GM12878 (cell line): ENCODE results near the gene CDK5RAP3. TPM values are rescaled to one million over a fixed set of nuclear protein-coding genes. Genes with fewer than 3 reads are reported as not detected.

Experiments used
- ATAC-seq: fragments of 200-7000 bp; cut with Tn5 transposase; 3 replicates; pipeline ENCODE4 v1.9.1; 2020; ENCODE audit warnings: mild to moderate bottlenecking, moderate library complexity
- BruUV-seq: library from RNA; stranded (reverse); fragments of 400-500 nt; replicated peaks from 2 replicates; lab custom pipeline; 2021; lab: Mats Ljungman, UMichigan
- CTCF ChIA-PET: fragments of 300-600 bp; sonication (Branson Sonifier 250); formaldehyde crosslinking; extraction: SDS; loops from one replicate; lab custom pipeline; 2021; ENCODE audit warnings: inconsistent platforms; lab: Yijun Ruan, JAX
- POLR2A ChIA-PET: fragments of 350-600 bp; formaldehyde crosslinking; extraction: SDS; loops from one replicate; lab custom pipeline; 2021; ENCODE audit warnings: inconsistent platforms; lab: Charles Lee
- RAD21 ChIA-PET: fragments of 300-600 bp; sonication (Branson Sonifier 250); formaldehyde crosslinking; loops from one replicate; lab custom pipeline; 2023; ENCODE audit warnings: antibody characterized with exemption; ENCODE audit not compliant: unreplicated experiment; lab: Charles Lee
- SMC1A ChIA-PET: fragments of 300-600 bp; sonication (Branson Sonifier 250); formaldehyde crosslinking; loops from one replicate; lab custom pipeline; 2023; ENCODE audit not compliant: unreplicated experiment, uncharacterized antibody; lab: Charles Lee
- DNase-seq: peaks from one replicate; pipeline ENCODE4 v3.0.0-alpha.2; 2011; ENCODE audit warnings: low read depth, low spot score
- FAIRE-seq: peaks from 3 replicates; lab custom pipeline; 2011; peaks lifted over from hg19 to GRCh38; lab: Jason Lieb, UNC
- H2AFZ ChIP-seq: 2 replicates; pipeline ENCODE4 v1.6.0; 2011; ENCODE audit warnings: low read depth, low read length, control low read depth; ENCODE audit not compliant: control insufficient read depth
- H3K27ac ChIP-seq: 2 replicates; pipeline ENCODE4 v1.5.1; 2011; ENCODE audit warnings: control low read depth; ENCODE audit not compliant: control insufficient read depth, insufficient read depth
- H3K27me3 ChIP-seq, 2 experiments: replicated peaks in 1 of 2; 2 replicates each; pipeline versions ENCODE4 v1.6.0 to v1.6.1; 2011; ENCODE audit warnings: low read length in 1 of 2; ENCODE audit not compliant: control insufficient read depth in 2 of 2, insufficient read depth in 2 of 2
- H3K36me3 ChIP-seq, 2 experiments: 2 replicates each; pipeline ENCODE4 v1.5.1; 2011; ENCODE audit warnings: low read length in 1 of 2; ENCODE audit not compliant: control insufficient read depth in 2 of 2, insufficient read depth in 2 of 2
- H3K4me1 ChIP-seq: 2 replicates; pipeline ENCODE4 v1.6.1; 2011; ENCODE audit warnings: mild to moderate bottlenecking, low read length, moderate library complexity, mixed read lengths; ENCODE audit not compliant: control insufficient read depth, insufficient read depth
- H3K4me2 ChIP-seq: 2 replicates; pipeline ENCODE4 v1.6.0; 2011; ENCODE audit warnings: control low read depth; ENCODE audit not compliant: control insufficient read depth, insufficient read depth
- H3K4me3 ChIP-seq: fragments of 200-600 bp; sonication (generic); 2 replicates; pipeline ENCODE4 v1.5.1; 2016
- H3K79me2 ChIP-seq: 2 replicates; pipeline ENCODE4 v1.6.0; 2011; ENCODE audit warnings: low read length; ENCODE audit not compliant: control insufficient read depth, insufficient read depth
- H3K9ac ChIP-seq: 2 replicates; pipeline ENCODE4 v1.8.0; 2011; ENCODE audit warnings: low read length, control low read depth, mixed read lengths; ENCODE audit not compliant: control insufficient read depth, insufficient read depth
- H3K9me3 ChIP-seq: replicated peaks from 3 replicates; pipeline ENCODE4 v1.5.1; 2011; ENCODE audit warnings: mild to moderate bottlenecking, low read length; ENCODE audit not compliant: control insufficient read depth, insufficient read depth
- H4K20me1 ChIP-seq: 2 replicates; pipeline ENCODE4 v1.6.0; 2011; ENCODE audit not compliant: control insufficient read depth, insufficient read depth
- BHLHE40 ChIP-seq, 2 experiments: fragments of 450-650 bp in 1 of 2; IDR thresholded peaks; 2 replicates each; pipeline ENCODE4 v1.6.1; 2011 to 2017; ENCODE audit warnings: low read depth in 2 of 2, borderline replicate concordance in 1 of 2, improper control_type of control experiment in 1 of 2, low read length in 1 of 2, mild to moderate bottlenecking in 1 of 2
- BMI1 ChIP-seq: fragments of 450-650 bp; IDR thresholded peaks from 2 replicates; pipeline ENCODE4 v1.6.1; 2016; ENCODE audit warnings: mild to moderate bottlenecking, moderate library complexity, borderline replicate concordance
- E2F4 ChIP-seq: IDR thresholded peaks from 2 replicates; pipeline ENCODE4 v1.6.1; 2012; ENCODE audit warnings: low read depth, low read length, improper control_type of control experiment
- EZH2 ChIP-seq: IDR thresholded peaks from 2 replicates; pipeline ENCODE4 v1.6.1; 2012; ENCODE audit warnings: low read depth, mild to moderate bottlenecking, control low read depth, inconsistent platforms, low read length, borderline replicate concordance; ENCODE audit not compliant: control insufficient read depth
- IKZF1 ChIP-seq: fragments of 450-650 bp; conservative IDR thresholded peaks from 2 replicates; pipeline ENCODE4 v1.6.1; 2017; ENCODE audit warnings: antibody characterized with exemption, mild to moderate bottlenecking
- KDM1A ChIP-seq: fragments of 200-600 bp; sonication (generic); IDR thresholded peaks from 2 replicates; pipeline ENCODE4 v1.6.1; 2016; ENCODE audit warnings: borderline replicate concordance
- NR2C1 ChIP-seq: fragments of 450-650 bp; IDR thresholded peaks from 2 replicates; pipeline ENCODE4 v1.6.1; 2017; ENCODE audit warnings: antibody characterized with exemption, mild to moderate bottlenecking, moderate library complexity
- PBX3 ChIP-seq: IDR thresholded peaks from 2 replicates; pipeline ENCODE4 v1.6.1; 2011; ENCODE audit warnings: mild to moderate bottlenecking, low read depth, low read length, moderate library complexity; ENCODE audit not compliant: insufficient replicate concordance
- POLR2A ChIP-seq: IDR thresholded peaks from 2 replicates; pipeline ENCODE4 v1.6.1; 2011; ENCODE audit warnings: low read depth, mild to moderate bottlenecking, low read length
- RBBP5 ChIP-seq: fragments of 200-600 bp; sonication (generic); conservative IDR thresholded peaks from 2 replicates; pipeline ENCODE4 v1.6.1; 2016
- YY1 ChIP-seq: IDR thresholded peaks from 2 replicates; pipeline ENCODE4 v1.6.1; 2011; ENCODE audit warnings: low read depth, mild to moderate bottlenecking, low read length
- ZBTB33 ChIP-seq: fragments of 450-650 bp; IDR thresholded peaks from 2 replicates; pipeline ENCODE4 v1.6.1; 2017; ENCODE audit warnings: mild to moderate bottlenecking
- ZNF24 ChIP-seq: fragments of 450-650 bp; IDR thresholded peaks from 2 replicates; pipeline ENCODE4 v1.6.1; 2017; ENCODE audit warnings: antibody characterized with exemption, mild to moderate bottlenecking
- WGBS: methylation state at CpG from one replicate; pipeline ENCODE4 v1.1.6; 2016; ENCODE audit warnings: low lambda C conversion rate; ENCODE audit not compliant: insufficient replicate concordance, insufficient coverage; ENCODE audit errors: missing lambda C conversion rate; 5-methylcytosine and 5-hydroxymethylcytosine counted together
- in situ Hi-C: fragments of 300-500 bp; cut with MboI; formaldehyde crosslinking; loops from 9 replicates; pipeline ENCODE4 v1.14.3; 2018; ENCODE audit warnings: mixed read lengths
- intact Hi-C: fragments of 100-400 bp; cut with micrococcal nuclease; formaldehyde crosslinking; loops from one replicate; pipeline ENCODE4 v1.14.2; 2022; ENCODE audit not compliant: unreplicated experiment
- polyA plus RNA-seq, 11 experiments: library from polyadenylated mRNA; depleted of rRNA in 4 of 11; unstranded in 6 of 11; stranded (reverse) in 5 of 11; fragments of >200 nt; fragmentation: Nextera tagmentation in 4 of 11; fragmentation: Illumina TruSeq in 1 of 11; extraction: Ambion mirVana in 4 of 11; extraction: Trizol in 1 of 11; gene quantifications; 1 replicate in 1 of 11; 2 replicates in 10 of 11; pipeline versions ENCODE4 v1.2.1 to v1.2.3, GENCODE V29; 2011 to 2016; ENCODE audit warnings: inconsistent platforms in 2 of 11, missing spikeins in 2 of 11, low read depth in 1 of 11
- total RNA-seq, 4 experiments: library from RNA; depleted of rRNA in 3 of 4; stranded (reverse); fragments of >200 nt in 3 of 4; fragmentation: Illumina TruSeq in 1 of 4; extraction: Trizol in 1 of 4; gene quantifications; 2 replicates each; pipeline versions ENCODE4 v1.2.1 to v1.2.3, GENCODE V29; 2013 to 2021
- TF ChIP-seq, protein P1 (sequence below): fragments of 450-650 bp; IDR thresholded peaks from 2 replicates; pipeline ENCODE4 v1.6.1; 2017; ENCODE audit warnings: antibody characterized with exemption, mild to moderate bottlenecking, moderate library complexity

The CDK5RAP3 gene
- total and polyA plus RNA-seq, 10 of the 15 experiments (the other 5 are each of a cell fraction or from before 2014, with no cell fraction given): 69.4 to 237 (median 160) TPM

DNA sequence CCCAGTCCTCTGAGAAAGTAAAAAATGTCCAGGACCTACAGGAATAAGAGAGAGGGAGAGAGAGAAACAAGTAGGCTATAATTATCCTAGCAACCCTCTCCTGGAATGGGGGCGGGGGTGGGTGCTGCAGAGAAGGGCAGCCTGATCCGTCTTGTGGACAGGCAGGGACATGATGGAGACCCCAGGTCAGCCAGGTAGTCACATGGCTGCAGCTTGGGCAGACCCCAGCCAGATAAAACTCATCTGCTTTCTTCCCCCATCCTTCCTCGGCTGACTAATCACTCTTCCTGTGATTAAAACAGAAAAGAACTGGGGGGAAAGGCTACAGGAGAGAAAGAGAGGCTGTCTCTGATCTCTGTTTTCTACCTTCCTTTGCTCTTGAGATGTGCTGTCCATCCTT, 34.1 kb downstream of the CDK5RAP3 start:
- CTCF ChIA-PET: interaction anchor here (2.8 to 8.5 kb wide), 5 partner anchors 13 to 56 kb away, joined by 9 to 59 read pairs (median 45); partner anchors contain the start of gene CDK5RAP3

More for the DNA sequence above, 34.1 kb downstream of the CDK5RAP3 start:
- no peaks in the 10 kb centered on the region for H3K79me2 ChIP-seq
- peak overlapping the region; percentile 61 for H2AFZ ChIP-seq
- 6% methylated on average over 3 of the region's 3 CpGs for WGBS
- peak overlapping the region; percentile 51 for H3K27ac ChIP-seq
- H3K27me3 ChIP-seq: no peaks in the 10 kb centered on the region
- peak; percentile 62 for FAIRE-seq
- no peak overlapping the region for H3K9ac ChIP-seq
- H3K4me1 ChIP-seq: peaks cover 49% of the 10 kb centered on the region
- intact Hi-C loops (no loop called here), in situ Hi-C loops (no loop called here)
- 0 out of 2 replicates have a peak overlapping the region, but pooled peaks have one; percentile 26 for H3K4me3 ChIP-seq
- ATAC-seq: peak; percentile 7; the same call in 2 of the 3 replicates
- H3K9me3 ChIP-seq: no peaks in the 10 kb centered on the region
- ChIA-PET POLR2A (interaction anchor here (0.5 to 2.8 kb wide), 7 partner anchors 9 to 107 kb away, joined by 3 to 13 read pairs (median 3); no protein-coding TSS in a partner anchor), RAD21 (interaction anchor here (1.1 to 4.8 kb wide), 5 partner anchors 11 to 103 kb away, joined by 3 to 54 read pairs (median 6); partner anchors contain the start of genes CDK5RAP3 and SNX11), SMC1A (interaction anchor here (1.6 to 9.5 kb wide), 3 partner anchors 11 to 55 kb away, joined by 10 to 97 read pairs (median 10); no protein-coding TSS in a partner anchor)
- no peak for DNase-seq
- H3K4me2 ChIP-seq: peak overlapping the region; percentile 40
- BruUV-seq: no TSS peak
- no peaks in the 10 kb centered on the region for H4K20me1 ChIP-seq
- no peaks in the 10 kb centered on the region; a peak in 1 of 4 replicates for H3K36me3 ChIP-seq
- TF ChIP-seq IKZF1 (no peak), RBBP5 (no peak), PBX3 (no peak), E2F4 (no peak), POLR2A (no peak), EZH2 (no peak), ZNF24 (no peak), BMI1 (no peak), ZBTB33 (no peak), YY1 (no peak), KDM1A (no peak), BHLHE40 (IDR thresholded peaks at IDR 0.05; ENCODE audit: borderline replicate concordance in 1 of 2, low read depth in 2 of 2, low read length in 1 of 2) (no peak), NR2C1 (no peak)
- TF ChIP-seq, protein P1, sequence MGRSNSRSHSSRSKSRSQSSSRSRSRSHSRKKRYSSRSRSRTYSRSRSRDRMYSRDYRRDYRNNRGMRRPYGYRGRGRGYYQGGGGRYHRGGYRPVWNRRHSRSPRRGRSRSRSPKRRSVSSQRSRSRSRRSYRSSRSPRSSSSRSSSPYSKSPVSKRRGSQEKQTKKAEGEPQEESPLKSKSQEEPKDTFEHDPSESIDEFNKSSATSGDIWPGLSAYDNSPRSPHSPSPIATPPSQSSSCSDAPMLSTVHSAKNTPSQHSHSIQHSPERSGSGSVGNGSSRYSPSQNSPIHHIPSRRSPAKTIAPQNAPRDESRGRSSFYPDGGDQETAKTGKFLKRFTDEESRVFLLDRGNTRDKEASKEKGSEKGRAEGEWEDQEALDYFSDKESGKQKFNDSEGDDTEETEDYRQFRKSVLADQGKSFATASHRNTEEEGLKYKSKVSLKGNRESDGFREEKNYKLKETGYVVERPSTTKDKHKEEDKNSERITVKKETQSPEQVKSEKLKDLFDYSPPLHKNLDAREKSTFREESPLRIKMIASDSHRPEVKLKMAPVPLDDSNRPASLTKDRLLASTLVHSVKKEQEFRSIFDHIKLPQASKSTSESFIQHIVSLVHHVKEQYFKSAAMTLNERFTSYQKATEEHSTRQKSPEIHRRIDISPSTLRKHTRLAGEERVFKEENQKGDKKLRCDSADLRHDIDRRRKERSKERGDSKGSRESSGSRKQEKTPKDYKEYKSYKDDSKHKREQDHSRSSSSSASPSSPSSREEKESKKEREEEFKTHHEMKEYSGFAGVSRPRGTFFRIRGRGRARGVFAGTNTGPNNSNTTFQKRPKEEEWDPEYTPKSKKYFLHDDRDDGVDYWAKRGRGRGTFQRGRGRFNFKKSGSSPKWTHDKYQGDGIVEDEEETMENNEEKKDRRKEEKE: no peak
